ENCODE measurements around the gene AFAP1.

DNA sequence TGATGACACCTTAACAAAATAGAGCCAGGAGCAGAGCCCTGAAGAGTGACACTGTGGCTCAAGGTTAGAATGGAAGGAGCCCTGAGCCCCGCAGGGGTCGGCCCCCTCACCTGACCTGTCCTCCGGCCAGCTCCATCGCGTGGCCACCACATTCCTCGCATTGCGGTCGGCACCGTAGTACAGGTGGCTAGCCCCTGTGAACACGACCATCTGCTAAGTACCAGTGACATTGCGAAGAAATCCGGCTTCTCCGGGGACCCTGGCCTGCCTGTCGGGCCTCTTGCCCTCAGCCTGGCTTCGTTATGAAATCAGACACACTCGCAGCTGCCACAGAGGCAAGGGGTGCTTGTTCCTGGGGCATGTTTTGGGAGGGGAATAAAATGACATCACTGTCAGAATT is 179.0 kb downstream of the AFAP1 start:
- TF ChIP-seq SIN3A (conservative IDR thresholded peaks at IDR 0.05 in 1 of 2, IDR thresholded peaks at IDR 0.05 in 1 of 2; ENCODE audit: low read depth in 1 of 2, low read length in 2 of 2) (no peak), SUZ12 (IDR thresholded peaks at IDR 0.05; ENCODE audit: low read length) (no peak), POLR2A (IDR thresholded peaks at IDR 0.05; ENCODE audit: control extremely low read depth in 1 of 2, low read depth in 2 of 2, low read length in 2 of 2) (no peak), EZH2 (IDR thresholded peaks at IDR 0.05; ENCODE audit: low read depth, low read length, severe bottlenecking) (no peak), EP300 (IDR thresholded peaks at IDR 0.05; ENCODE audit: borderline replicate concordance in 1 of 2, low read depth in 2 of 2, low read length in 2 of 2) (no peak), CREB1 (IDR thresholded peaks at IDR 0.05) (no peak), EGR1 (IDR thresholded peaks at IDR 0.05; ENCODE audit: borderline replicate concordance, low read depth, low read length) (no peak), SRF (IDR thresholded peaks at IDR 0.05; ENCODE audit: low read depth, low read length) (no peak)
- TF ChIP-seq, protein P1, sequence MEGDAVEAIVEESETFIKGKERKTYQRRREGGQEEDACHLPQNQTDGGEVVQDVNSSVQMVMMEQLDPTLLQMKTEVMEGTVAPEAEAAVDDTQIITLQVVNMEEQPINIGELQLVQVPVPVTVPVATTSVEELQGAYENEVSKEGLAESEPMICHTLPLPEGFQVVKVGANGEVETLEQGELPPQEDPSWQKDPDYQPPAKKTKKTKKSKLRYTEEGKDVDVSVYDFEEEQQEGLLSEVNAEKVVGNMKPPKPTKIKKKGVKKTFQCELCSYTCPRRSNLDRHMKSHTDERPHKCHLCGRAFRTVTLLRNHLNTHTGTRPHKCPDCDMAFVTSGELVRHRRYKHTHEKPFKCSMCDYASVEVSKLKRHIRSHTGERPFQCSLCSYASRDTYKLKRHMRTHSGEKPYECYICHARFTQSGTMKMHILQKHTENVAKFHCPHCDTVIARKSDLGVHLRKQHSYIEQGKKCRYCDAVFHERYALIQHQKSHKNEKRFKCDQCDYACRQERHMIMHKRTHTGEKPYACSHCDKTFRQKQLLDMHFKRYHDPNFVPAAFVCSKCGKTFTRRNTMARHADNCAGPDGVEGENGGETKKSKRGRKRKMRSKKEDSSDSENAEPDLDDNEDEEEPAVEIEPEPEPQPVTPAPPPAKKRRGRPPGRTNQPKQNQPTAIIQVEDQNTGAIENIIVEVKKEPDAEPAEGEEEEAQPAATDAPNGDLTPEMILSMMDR (IDR thresholded peaks at IDR 0.05; ENCODE audit: control extremely low read depth in 1 of 3, insufficient read depth in 1 of 3, low read depth in 1 of 3, low read length in 3 of 3), result no peak

Data from H1 (cell line).